ENCODE measurements around the gene GPANK1. TPM values are rescaled to one million over a fixed set of nuclear protein-coding genes. Genes with fewer than 3 reads are reported as not detected.

GPANK1 gene
- total and polyA plus RNA-seq, 2 of the 13 experiments (the other 11 are each of a cell fraction or from before 2014, with no cell fraction given) = 15.4 to 22.8 TPM

- TF ChIP-seq, protein P1, sequence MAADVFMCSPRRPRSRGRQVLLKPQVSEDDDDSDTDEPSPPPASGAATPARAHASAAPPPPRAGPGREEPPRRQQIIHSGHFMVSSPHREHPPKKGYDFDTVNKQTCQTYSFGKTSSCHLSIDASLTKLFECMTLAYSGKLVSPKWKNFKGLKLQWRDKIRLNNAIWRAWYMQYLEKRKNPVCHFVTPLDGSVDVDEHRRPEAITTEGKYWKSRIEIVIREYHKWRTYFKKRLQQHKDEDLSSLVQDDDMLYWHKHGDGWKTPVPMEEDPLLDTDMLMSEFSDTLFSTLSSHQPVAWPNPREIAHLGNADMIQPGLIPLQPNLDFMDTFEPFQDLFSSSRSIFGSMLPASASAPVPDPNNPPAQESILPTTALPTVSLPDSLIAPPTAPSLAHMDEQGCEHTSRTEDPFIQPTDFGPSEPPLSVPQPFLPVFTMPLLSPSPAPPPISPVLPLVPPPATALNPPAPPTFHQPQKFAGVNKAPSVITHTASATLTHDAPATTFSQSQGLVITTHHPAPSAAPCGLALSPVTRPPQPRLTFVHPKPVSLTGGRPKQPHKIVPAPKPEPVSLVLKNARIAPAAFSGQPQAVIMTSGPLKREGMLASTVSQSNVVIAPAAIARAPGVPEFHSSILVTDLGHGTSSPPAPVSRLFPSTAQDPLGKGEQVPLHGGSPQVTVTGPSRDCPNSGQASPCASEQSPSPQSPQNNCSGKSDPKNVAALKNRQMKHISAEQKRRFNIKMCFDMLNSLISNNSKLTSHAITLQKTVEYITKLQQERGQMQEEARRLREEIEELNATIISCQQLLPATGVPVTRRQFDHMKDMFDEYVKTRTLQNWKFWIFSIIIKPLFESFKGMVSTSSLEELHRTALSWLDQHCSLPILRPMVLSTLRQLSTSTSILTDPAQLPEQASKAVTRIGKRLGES (CRISPR knock-in tag; IDR thresholded peaks at IDR 0.05; ENCODE audit: borderline replicate concordance) = no peak
- TF ChIP-seq, protein P2, sequence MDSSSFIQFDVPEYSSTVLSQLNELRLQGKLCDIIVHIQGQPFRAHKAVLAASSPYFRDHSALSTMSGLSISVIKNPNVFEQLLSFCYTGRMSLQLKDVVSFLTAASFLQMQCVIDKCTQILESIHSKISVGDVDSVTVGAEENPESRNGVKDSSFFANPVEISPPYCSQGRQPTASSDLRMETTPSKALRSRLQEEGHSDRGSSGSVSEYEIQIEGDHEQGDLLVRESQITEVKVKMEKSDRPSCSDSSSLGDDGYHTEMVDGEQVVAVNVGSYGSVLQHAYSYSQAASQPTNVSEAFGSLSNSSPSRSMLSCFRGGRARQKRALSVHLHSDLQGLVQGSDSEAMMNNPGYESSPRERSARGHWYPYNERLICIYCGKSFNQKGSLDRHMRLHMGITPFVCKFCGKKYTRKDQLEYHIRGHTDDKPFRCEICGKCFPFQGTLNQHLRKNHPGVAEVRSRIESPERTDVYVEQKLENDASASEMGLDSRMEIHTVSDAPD (CRISPR knock-in tag; IDR thresholded peaks at IDR 0.05) = no peak
- TF ChIP-seq ZNF275 (CRISPR knock-in tag; IDR thresholded peaks at IDR 0.05; ENCODE audit: borderline replicate concordance) (0 out of 2 replicates have a peak, but pooled peaks have one; percentile 31), ZNF784 (CRISPR knock-in tag; IDR thresholded peaks at IDR 0.05; ENCODE audit: borderline replicate concordance) (no peak), ZMYM2 (CRISPR knock-in tag; IDR thresholded peaks at IDR 0.05) (no peak), ZFP91 (CRISPR knock-in tag; IDR thresholded peaks at IDR 0.05; ENCODE audit: borderline replicate concordance) (0 out of 2 replicates have a peak, but pooled peaks have one; percentile 14), ZFP82 (CRISPR knock-in tag; IDR thresholded peaks at IDR 0.05; ENCODE audit: borderline replicate concordance) (no peak), THAP9 (CRISPR knock-in tag; IDR thresholded peaks at IDR 0.05; ENCODE audit: borderline replicate concordance) (0 out of 2 replicates have a peak, but pooled peaks have one; percentile 18)
- TF ChIP-seq, protein P3, sequence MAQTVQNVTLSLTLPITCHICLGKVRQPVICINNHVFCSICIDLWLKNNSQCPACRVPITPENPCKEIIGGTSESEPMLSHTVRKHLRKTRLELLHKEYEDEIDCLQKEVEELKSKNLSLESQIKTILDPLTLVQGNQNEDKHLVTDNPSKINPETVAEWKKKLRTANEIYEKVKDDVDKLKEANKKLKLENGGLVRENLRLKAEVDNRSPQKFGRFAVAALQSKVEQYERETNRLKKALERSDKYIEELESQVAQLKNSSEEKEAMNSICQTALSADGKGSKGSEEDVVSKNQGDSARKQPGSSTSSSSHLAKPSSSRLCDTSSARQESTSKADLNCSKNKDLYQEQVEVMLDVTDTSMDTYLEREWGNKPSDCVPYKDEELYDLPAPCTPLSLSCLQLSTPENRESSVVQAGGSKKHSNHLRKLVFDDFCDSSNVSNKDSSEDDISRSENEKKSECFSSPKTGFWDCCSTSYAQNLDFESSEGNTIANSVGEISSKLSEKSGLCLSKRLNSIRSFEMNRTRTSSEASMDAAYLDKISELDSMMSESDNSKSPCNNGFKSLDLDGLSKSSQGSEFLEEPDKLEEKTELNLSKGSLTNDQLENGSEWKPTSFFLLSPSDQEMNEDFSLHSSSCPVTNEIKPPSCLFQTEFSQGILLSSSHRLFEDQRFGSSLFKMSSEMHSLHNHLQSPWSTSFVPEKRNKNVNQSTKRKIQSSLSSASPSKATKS (CRISPR knock-in tag; IDR thresholded peaks at IDR 0.05) = no peak
- TF ChIP-seq, protein P4, sequence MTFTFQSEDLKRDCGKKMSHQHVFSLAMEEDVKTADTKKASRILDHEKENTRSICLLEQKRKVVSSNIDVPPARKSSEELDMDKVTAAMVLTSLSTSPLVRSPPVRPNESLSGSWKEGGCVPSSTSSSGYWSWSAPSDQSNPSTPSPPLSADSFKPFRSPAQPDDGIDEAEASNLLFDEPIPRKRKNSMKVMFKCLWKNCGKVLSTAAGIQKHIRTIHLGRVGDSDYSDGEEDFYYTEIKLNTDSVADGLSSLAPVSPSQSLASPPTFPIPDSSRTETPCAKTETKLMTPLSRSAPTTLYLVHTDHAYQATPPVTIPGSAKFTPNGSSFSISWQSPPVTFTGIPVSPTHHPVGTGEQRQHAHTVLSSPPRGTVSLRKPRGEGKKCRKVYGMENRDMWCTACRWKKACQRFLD (CRISPR knock-in tag; IDR thresholded peaks at IDR 0.05; ENCODE audit: borderline replicate concordance) = no peak
These were observed 3.3 kb downstream of the GPANK1 start (continued) for GRCh38 chr6:31661262-31662123.

Data from HepG2 (cell line).